Muscle layer of colon (tissue), 2 donors: Measurements from ENCODE around the gene STK11IP.

Source experiments
- H3K27ac ChIP-seq: one replicate; pipeline ENCODE4 v1.7.0; 2013; ENCODE audit warnings: low read depth, mild to moderate bottlenecking, low read length, moderate library complexity
- H3K27me3 ChIP-seq, 2 donors: one replicate each; pipeline ENCODE4 v1.7.0; 2013; ENCODE audit warnings: low read length in 2 of 2, mild to moderate bottlenecking in 2 of 2; ENCODE audit not compliant: insufficient read depth in 2 of 2, control insufficient read depth in 1 of 2
- H3K36me3 ChIP-seq: one replicate; pipeline ENCODE4 v1.7.0; 2013; ENCODE audit warnings: mild to moderate bottlenecking, low read length; ENCODE audit not compliant: insufficient read depth
- H3K4me1 ChIP-seq: one replicate; pipeline ENCODE4 v1.7.0; 2013; ENCODE audit warnings: mild to moderate bottlenecking, low read length; ENCODE audit not compliant: insufficient read depth
- H3K4me3 ChIP-seq, 2 donors: one replicate each; pipeline ENCODE4 v1.7.0; 2013; ENCODE audit warnings: low read length in 2 of 2, low read depth in 1 of 2, mild to moderate bottlenecking in 1 of 2, moderate library complexity in 1 of 2
- H3K9ac ChIP-seq: one replicate; pipeline ENCODE4 v1.7.0; 2013; ENCODE audit warnings: low read length
- H3K9me3 ChIP-seq: one replicate; pipeline ENCODE4 v1.7.0; 2013; ENCODE audit warnings: mild to moderate bottlenecking, low read length
- donor health status: abdominal sarcoma.
- donor health status: Adenocarcinoma of cecum.

Gene STK11IP

DNA sequence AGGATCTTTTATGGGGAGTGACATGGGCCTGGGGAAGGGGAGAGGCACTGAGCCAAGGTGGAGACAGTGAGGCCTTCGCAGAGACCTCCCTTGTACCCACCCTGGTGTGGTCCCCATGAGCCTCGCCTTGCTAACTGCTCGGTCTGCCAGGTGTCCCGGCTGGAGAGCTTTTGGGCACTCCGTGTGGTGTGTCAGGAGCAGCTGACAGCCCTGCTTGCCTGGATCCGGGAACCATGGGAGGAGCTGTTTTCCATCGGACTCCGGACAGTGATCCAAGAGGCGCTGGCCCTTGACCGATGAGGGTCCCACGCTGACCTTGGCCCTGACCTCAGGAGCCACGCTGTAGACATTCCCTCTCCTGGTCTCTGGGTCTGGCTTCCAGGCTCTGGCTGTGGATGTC is 18.2 kb downstream of the STK11IP start:
- Histone ChIP-seq H3K27me3 (no peaks in the 10 kb centered on the region), H3K4me3 (no peak overlapping the region), H3K27ac (no peak overlapping the region), H3K9me3 (no peaks in the 10 kb centered on the region), H3K36me3 (peaks cover 41% of the 10 kb centered on the region), H3K9ac (no peak overlapping the region), H3K4me1 (no peaks in the 10 kb centered on the region)

GRCh38 chr2:219616550-219616949 is 18.9 kb downstream of the STK11IP start:
- Histone ChIP-seq H3K36me3 (peaks cover 35% of the 10 kb centered on the region), H3K9ac (no peak overlapping the region), H3K27ac (no peak overlapping the region), H3K4me1 (no peaks in the 10 kb centered on the region), H3K4me3 (no peak overlapping the region), H3K27me3 (no peaks in the 10 kb centered on the region), H3K9me3 (no peaks in the 10 kb centered on the region)

GRCh38 chr2:219618733-219619122 is 21.1 kb downstream of the STK11IP start:
- Histone ChIP-seq H3K4me3 (no peak overlapping the region), H3K9ac (no peak overlapping the region), H3K27ac (no peak overlapping the region), H3K9me3 (no peaks in the 10 kb centered on the region), H3K27me3 (no peaks in the 10 kb centered on the region), H3K36me3 (peaks cover 26% of the 10 kb centered on the region), H3K4me1 (no peaks in the 10 kb centered on the region)

DNA sequence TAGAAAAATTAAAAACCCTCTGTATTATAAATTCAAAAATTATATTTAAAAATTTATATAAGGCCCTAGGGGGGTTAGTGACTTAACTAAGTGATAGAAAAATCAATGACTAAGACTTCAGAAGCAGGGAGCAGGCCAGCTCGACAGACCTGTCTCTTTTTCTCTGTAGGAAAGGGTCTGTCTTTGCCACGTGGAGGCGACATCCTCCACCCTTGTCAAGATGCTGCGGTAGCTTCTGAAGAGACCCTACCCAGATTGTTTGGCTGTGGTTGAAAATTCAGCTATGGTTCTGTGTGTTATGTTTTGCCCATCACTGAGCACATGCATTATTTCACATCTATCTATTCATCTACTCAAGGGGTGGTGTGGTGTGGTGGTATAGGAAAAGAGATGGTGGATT is 21.6 kb downstream of the STK11IP start:
- no peak overlapping the region for H3K27ac ChIP-seq
- no peak overlapping the region for H3K4me3 ChIP-seq
- no peaks in the 10 kb centered on the region for H3K9me3 ChIP-seq
- no peaks in the 10 kb centered on the region for H3K4me1 ChIP-seq
- H3K9ac ChIP-seq: no peak overlapping the region
- H3K36me3 ChIP-seq: peaks cover 21% of the 10 kb centered on the region
- H3K27me3 ChIP-seq: no peaks in the 10 kb centered on the region

DNA sequence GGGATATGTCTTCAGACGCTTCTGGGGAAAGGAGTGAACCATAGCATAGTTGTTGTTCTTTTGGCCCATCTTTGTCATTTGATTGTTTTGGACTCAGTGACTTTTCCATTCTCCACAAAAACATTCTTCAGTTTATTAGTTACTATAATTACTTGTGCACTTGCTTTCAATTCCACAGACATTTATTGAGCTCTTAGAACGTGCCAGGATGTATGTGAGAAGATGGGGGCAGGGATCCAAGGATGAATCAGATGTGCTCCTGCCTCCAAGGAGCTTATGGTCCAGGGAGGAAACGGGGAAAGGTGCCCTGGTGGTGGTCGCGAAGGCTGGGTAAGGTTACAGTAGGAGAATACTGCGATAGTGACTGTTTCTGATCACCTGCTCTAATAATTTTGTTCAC is 22.9 kb downstream of the STK11IP start:
- no peaks in the 10 kb centered on the region for H3K27me3 ChIP-seq

GRCh38 chr2:219621935-219622334 is 24.3 kb downstream of the STK11IP start:
- no peak overlapping the region for H3K9ac ChIP-seq
- no peaks in the 10 kb centered on the region for H3K27me3 ChIP-seq
- no peaks in the 10 kb centered on the region for H3K36me3 ChIP-seq
- no peaks in the 10 kb centered on the region for H3K4me1 ChIP-seq
- no peaks in the 10 kb centered on the region for H3K9me3 ChIP-seq
- no peak overlapping the region for H3K4me3 ChIP-seq
- H3K27ac ChIP-seq: no peak overlapping the region

More for the DNA sequence above, 22.9 kb downstream of the STK11IP start:
- Histone ChIP-seq H3K27ac (no peak overlapping the region), H3K4me1 (no peaks in the 10 kb centered on the region), H3K36me3 (peaks cover 9% of the 10 kb centered on the region), H3K9me3 (no peaks in the 10 kb centered on the region), H3K4me3 (no peak overlapping the region), H3K9ac (no peak overlapping the region)

GRCh38 chr2:219622472-219622871 is 24.8 kb downstream of the STK11IP start:
- Histone ChIP-seq H3K27ac (no peak overlapping the region), H3K36me3 (no peaks in the 10 kb centered on the region), H3K4me1 (no peaks in the 10 kb centered on the region)

DNA sequence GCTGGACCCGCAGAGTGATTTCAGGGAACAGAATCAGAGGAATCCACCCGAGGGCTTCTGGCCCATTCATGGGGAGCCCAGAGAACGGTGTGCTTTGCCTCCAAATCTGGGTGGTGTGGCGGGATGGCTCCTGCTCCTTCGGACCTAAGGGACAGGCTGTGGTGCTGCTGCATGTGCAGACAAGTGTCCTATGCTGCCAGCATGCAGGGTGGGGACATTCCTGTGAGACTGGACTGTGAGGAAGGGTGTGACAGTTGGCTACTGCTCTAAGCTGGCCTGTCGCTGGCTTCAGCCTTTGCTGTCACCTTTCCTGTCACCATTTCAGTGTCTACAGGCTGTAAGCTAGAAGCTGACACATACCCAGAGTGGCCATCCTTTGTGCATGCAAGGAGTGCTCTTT is 26.9 kb downstream of the STK11IP start:
- no peaks in the 10 kb centered on the region for H3K9me3 ChIP-seq
- H3K27ac ChIP-seq: no peak overlapping the region
- H3K4me3 ChIP-seq: no peak overlapping the region
- no peaks in the 10 kb centered on the region for H3K4me1 ChIP-seq
- H3K27me3 ChIP-seq: peaks cover 0 to 5% of the 10 kb centered on the region in 2 donors
- H3K9ac ChIP-seq: no peak overlapping the region
- H3K36me3 ChIP-seq: no peaks in the 10 kb centered on the region

More at GRCh38 chr2:219622472-219622871, 24.8 kb downstream of the STK11IP start:
- Histone ChIP-seq H3K27me3 (no peaks in the 10 kb centered on the region), H3K4me3 (no peak overlapping the region), H3K9ac (no peak overlapping the region), H3K9me3 (no peaks in the 10 kb centered on the region)

- Histone ChIP-seq H3K9me3 (no peaks in the 10 kb centered on the region), H3K4me3 (no peak overlapping the region), H3K36me3 (no peaks in the 10 kb centered on the region), H3K9ac (no peak overlapping the region), H3K27ac (no peak overlapping the region), H3K4me1 (no peaks in the 10 kb centered on the region), H3K27me3 (peaks cover 0 to 5% of the 10 kb centered on the region in 2 donors)
These were observed 27.5 kb downstream of the STK11IP start for GRCh38 chr2:219625179-219625578.

DNA sequence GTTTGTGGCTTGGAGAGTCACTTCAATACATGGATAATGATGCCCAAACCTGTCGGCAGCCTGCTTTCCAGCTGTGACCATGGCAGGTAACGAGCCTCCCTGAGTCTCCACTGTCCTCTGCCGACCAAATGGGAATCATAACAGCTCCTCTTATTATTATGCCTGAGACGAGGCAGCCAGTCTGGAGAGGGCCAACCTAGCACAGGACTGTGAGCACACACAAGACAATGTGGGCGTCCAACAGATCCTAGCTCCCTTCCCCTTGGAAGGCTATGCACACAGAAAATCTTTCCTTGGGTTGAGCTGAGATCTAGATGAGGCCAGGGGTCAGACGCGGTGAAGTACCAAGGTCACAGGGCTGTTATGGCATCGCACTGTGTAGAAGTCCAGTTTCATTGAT is 28.9 kb downstream of the STK11IP start:
- H3K9ac ChIP-seq: no peak overlapping the region
- H3K4me3 ChIP-seq: no peak overlapping the region
- H3K27ac ChIP-seq: no peak overlapping the region
- H3K36me3 ChIP-seq: no peaks in the 10 kb centered on the region
- no peaks in the 10 kb centered on the region for H3K9me3 ChIP-seq
- no peaks in the 10 kb centered on the region for H3K4me1 ChIP-seq
- peaks cover 0 to 5% of the 10 kb centered on the region in 2 donors for H3K27me3 ChIP-seq

GRCh38 chr2:219627103-219628100 is 29.7 kb downstream of the STK11IP start, which contains the start of gene SLC4A3:
SLC4A3 (plus strand) TSS chr2:219627630; CDS start chr2:219627993, 363 bp downstream.
- peak within 1 kb of the TSS in 1 of 2 donors; percentile 42 for H3K4me3 ChIP-seq

More at GRCh38 chr2:219627103-219628100, 29.7 kb downstream of the STK11IP start, which contains the start of gene SLC4A3:
- Histone ChIP-seq H3K36me3 (no peaks in the 10 kb centered on the region), H3K27me3 (peaks cover 0 to 5% of the 10 kb centered on the region in 2 donors), H3K4me1 (no peaks in the 10 kb centered on the region), H3K9ac (no peak within 1 kb of the TSS), H3K27ac (no peak within 1 kb of the TSS), H3K9me3 (no peaks in the 10 kb centered on the region)
